DOHH2 (cell line): ENCODE data around the gene CENPS.
A peak's percentile ranks its signal among the peaks of the same experiment; 100 is the strongest.

ENCODE experiments used
- H3F3A ChIP-seq: fragments of 200-600 bp; sonication (generic), shearing (Covaris generic); 2 replicates; pipeline ENCODE4 v1.6.0; 2016; ENCODE audit warnings: antibody characterized with exemption, mild to moderate bottlenecking; ENCODE audit not compliant: control insufficient read depth, insufficient read depth
- H3K27ac ChIP-seq: fragments of 200-600 bp; sonication (generic); 2 replicates; pipeline ENCODE4 v1.5.1; 2014; ENCODE audit warnings: low read depth, mild to moderate bottlenecking, low read length, moderate library complexity
- H3K27me3 ChIP-seq: fragments of 200-600 bp; sonication (generic); 2 replicates; pipeline ENCODE4 v1.6.1; 2014; ENCODE audit warnings: mild to moderate bottlenecking, low read length, mixed read lengths; ENCODE audit not compliant: control insufficient read depth
- H3K36me3 ChIP-seq: fragments of 200-600 bp; sonication (generic); 2 replicates; pipeline ENCODE4 v1.6.1; 2014; ENCODE audit warnings: mild to moderate bottlenecking, low read length, moderate library complexity, mixed read lengths; ENCODE audit not compliant: control insufficient read depth
- H3K4me1 ChIP-seq: fragments of 200-600 bp; sonication (generic); 2 replicates; pipeline ENCODE4 v1.6.1; 2014; ENCODE audit warnings: mild to moderate bottlenecking, low read length, mixed read lengths; ENCODE audit not compliant: control insufficient read depth
- H3K4me2 ChIP-seq: fragments of 200-600 bp; sonication (generic); 2 replicates; pipeline ENCODE4 v1.6.0; 2014; ENCODE audit warnings: mild to moderate bottlenecking, low read length, moderate library complexity
- H3K4me3 ChIP-seq: fragments of 200-600 bp; sonication (generic); 2 replicates; pipeline ENCODE4 v1.5.1; 2014; ENCODE audit warnings: mild to moderate bottlenecking, low read length, mixed read lengths
- H3K79me2 ChIP-seq: fragments of 200-600 bp; sonication (generic); 2 replicates; pipeline ENCODE4 v1.6.1; 2014; ENCODE audit warnings: mild to moderate bottlenecking, low read length, mixed read lengths; ENCODE audit not compliant: control insufficient read depth
- H3K9me2 ChIP-seq: fragments of 200-600 bp; sonication (generic); replicated peaks from 2 replicates; pipeline ENCODE4 v1.6.1; 2014; ENCODE audit warnings: mild to moderate bottlenecking, low read length, mixed read lengths; ENCODE audit not compliant: control insufficient read depth
- H3K9me3 ChIP-seq: fragments of 200-600 bp; sonication (generic); 2 replicates; pipeline ENCODE4 v1.6.1; 2014; ENCODE audit warnings: antibody characterized with exemption, low read length, mixed read lengths; ENCODE audit not compliant: control insufficient read depth, insufficient read depth
- H4K20me1 ChIP-seq: fragments of 200-600 bp; sonication (generic); 2 replicates; pipeline ENCODE4 v1.6.0; 2014; ENCODE audit warnings: low read depth, mild to moderate bottlenecking, antibody characterized with exemption, low read length, moderate library complexity; ENCODE audit not compliant: control insufficient read depth, insufficient read depth
- EZH2phosphoT487 ChIP-seq: fragments of 200-600 bp; sonication (generic); IDR thresholded peaks from 2 replicates; pipeline ENCODE4 v1.6.1; 2017; ENCODE audit warnings: borderline replicate concordance, mild to moderate bottlenecking, antibody characterized with exemption, low read length, moderate library complexity, mixed read lengths
- TF ChIP-seq, protein P1 (sequence below): fragments of 200-600 bp; sonication (generic); IDR thresholded peaks from one replicate; pipeline ENCODE4 v1.5.1; 2014; ENCODE audit warnings: antibody characterized with exemption, mild to moderate bottlenecking, low read depth, low read length; ENCODE audit not compliant: poor library complexity, severe bottlenecking

Gene CENPS

DNA sequence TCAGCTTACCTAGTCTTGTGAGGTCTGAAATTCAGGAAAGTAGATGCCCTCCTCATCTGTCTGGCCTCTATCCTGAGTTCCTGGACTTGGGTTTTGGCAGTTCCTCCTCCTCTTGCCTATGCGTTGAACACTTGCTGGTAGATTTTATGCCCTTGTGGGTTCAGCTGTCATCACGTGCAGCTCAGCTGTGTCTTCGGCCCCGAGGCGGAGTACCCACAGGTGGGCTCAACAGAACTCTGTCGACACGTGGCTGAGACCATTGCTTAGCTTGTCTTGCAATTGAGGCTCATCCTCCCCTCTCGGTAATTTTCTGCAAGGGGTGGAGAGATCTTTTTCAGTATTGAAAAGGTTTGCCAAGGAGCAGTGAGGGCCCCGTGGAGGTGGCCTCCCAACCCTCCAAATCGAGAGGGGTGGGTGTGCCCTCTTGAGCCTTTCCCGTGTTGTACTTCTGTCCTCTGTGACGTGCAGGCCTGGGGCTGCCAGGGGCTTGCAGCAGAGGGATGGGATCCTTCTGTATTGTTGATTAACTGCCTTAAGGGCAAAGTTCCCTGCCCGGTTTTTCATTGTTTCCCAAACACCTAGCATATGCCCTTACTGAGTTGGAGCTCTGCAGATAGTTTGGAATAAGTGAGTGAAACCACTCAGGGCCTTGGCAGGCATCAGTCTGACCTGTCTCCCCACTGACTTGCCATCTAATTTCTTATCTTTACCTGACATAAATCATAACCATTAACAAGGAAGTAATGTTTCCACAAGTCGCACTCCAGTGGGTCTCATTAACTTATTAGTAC is 2.9 kb downstream of the CENPS start:
- Histone ChIP-seq H3K4me2 (peak overlapping the region; percentile 94), H3K4me3 (no peak overlapping the region), H3K9me3 (no peaks in the 10 kb centered on the region), H3F3A (no peaks in the 10 kb centered on the region), H3K9me2 (no peaks in the 10 kb centered on the region), H3K27me3 (no peaks in the 10 kb centered on the region), H3K4me1 (peaks cover 44% of the 10 kb centered on the region), H3K27ac (no peak overlapping the region), H3K79me2 (peaks cover 33% of the 10 kb centered on the region), H3K36me3 (peaks cover 23% of the 10 kb centered on the region), H4K20me1 (no peaks in the 10 kb centered on the region)
- no peak for TF ChIP-seq EZH2phosphoT487
- TF ChIP-seq, protein P1, sequence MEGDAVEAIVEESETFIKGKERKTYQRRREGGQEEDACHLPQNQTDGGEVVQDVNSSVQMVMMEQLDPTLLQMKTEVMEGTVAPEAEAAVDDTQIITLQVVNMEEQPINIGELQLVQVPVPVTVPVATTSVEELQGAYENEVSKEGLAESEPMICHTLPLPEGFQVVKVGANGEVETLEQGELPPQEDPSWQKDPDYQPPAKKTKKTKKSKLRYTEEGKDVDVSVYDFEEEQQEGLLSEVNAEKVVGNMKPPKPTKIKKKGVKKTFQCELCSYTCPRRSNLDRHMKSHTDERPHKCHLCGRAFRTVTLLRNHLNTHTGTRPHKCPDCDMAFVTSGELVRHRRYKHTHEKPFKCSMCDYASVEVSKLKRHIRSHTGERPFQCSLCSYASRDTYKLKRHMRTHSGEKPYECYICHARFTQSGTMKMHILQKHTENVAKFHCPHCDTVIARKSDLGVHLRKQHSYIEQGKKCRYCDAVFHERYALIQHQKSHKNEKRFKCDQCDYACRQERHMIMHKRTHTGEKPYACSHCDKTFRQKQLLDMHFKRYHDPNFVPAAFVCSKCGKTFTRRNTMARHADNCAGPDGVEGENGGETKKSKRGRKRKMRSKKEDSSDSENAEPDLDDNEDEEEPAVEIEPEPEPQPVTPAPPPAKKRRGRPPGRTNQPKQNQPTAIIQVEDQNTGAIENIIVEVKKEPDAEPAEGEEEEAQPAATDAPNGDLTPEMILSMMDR: no peak

DNA sequence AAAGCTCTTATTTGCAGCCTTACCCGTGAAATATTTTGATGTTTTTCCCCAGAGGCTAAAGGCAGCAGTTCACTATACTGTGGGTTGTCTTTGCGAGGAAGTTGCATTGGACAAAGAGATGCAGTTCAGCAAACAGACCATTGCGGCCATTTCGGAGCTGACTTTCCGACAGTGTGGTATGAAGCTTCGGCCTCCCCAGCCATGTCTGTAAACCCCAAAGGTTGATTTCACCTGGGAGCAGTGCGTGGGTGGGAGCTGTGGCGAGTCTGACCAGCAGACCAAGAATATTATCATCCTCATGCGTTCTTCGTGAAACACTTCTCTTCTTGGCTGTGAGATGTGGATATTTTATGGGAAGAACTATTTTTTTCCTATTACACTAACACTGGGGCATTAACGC is 3.6 kb downstream of the CENPS start:
- H3K27me3 ChIP-seq: no peaks in the 10 kb centered on the region
- TF ChIP-seq EZH2phosphoT487: no peak
- TF ChIP-seq, protein P1: no peak
- H3K4me2 ChIP-seq: peak overlapping the region; percentile 94
- no peaks in the 10 kb centered on the region for H3K9me2 ChIP-seq
- peaks cover 23% of the 10 kb centered on the region for H3K36me3 ChIP-seq
- H3K79me2 ChIP-seq: peaks cover 36% of the 10 kb centered on the region
- peaks cover 39% of the 10 kb centered on the region for H3K4me1 ChIP-seq
- H3K9me3 ChIP-seq: no peaks in the 10 kb centered on the region
- H3F3A ChIP-seq: no peaks in the 10 kb centered on the region
- H3K27ac ChIP-seq: no peak overlapping the region
- H3K4me3 ChIP-seq: no peak overlapping the region
- H4K20me1 ChIP-seq: no peaks in the 10 kb centered on the region

DNA sequence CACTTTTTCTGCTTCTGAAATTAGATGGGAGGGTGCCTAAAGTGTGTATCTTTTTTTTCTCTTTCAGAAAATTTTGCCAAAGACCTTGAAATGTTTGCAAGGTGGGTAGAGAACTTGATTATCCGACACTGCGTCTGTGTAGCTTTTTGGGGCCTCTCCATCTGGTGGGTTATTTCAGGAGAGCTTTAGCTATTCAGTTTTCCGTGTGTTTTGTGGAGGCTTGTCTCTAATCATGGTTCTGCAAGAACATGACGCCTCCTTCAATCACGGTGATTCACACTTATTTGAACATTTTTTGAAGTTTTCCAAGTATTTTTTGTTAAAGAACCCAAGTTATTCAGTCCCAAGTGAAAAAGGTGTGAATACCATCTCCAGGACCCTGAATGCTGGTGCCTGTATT is 4.4 kb downstream of the CENPS start:
- Histone ChIP-seq H4K20me1 (no peaks in the 10 kb centered on the region), H3K9me2 (no peaks in the 10 kb centered on the region), H3K27me3 (no peaks in the 10 kb centered on the region), H3K4me1 (peaks cover 32% of the 10 kb centered on the region), H3K4me2 (no peak overlapping the region), H3K9me3 (no peaks in the 10 kb centered on the region), H3K36me3 (peaks cover 23% of the 10 kb centered on the region), H3F3A (no peaks in the 10 kb centered on the region), H3K4me3 (no peak overlapping the region), H3K79me2 (peaks cover 30% of the 10 kb centered on the region), H3K27ac (no peak overlapping the region)
- TF ChIP-seq, protein P1: no peak
- no peak for TF ChIP-seq EZH2phosphoT487
